Trophoblast cell (in vitro differentiated cells and primary cell): ENCODE data around the gene SUFU.

Experiments
- DNase-seq, 2 donors: peaks; one replicate each; pipeline ENCODE4 v3.0.0-alpha.2; 2016
- H2AFZ ChIP-seq: 2 replicates; pipeline ENCODE4 v1.6.1; 2013; ENCODE audit warnings: low read length, moderate library complexity, mild to moderate bottlenecking; ENCODE audit not compliant: insufficient read depth, poor library complexity
- H2AK5ac ChIP-seq: 2 replicates; pipeline ENCODE4 v1.6.1; 2013; ENCODE audit warnings: mild to moderate bottlenecking, low read length
- H2BK120ac ChIP-seq: 2 replicates; pipeline ENCODE4 v1.6.1; 2013; ENCODE audit warnings: low read length, mild to moderate bottlenecking, moderate library complexity; ENCODE audit not compliant: insufficient read depth, poor library complexity
- H2BK12ac ChIP-seq: 2 replicates; pipeline ENCODE4 v1.6.1; 2013; ENCODE audit warnings: mild to moderate bottlenecking, low read length, moderate library complexity
- H2BK5ac ChIP-seq: 2 replicates; pipeline ENCODE4 v1.6.1; 2013; ENCODE audit warnings: low read length, low read depth, moderate library complexity, mild to moderate bottlenecking; ENCODE audit not compliant: poor library complexity
- H3K14ac ChIP-seq: 2 replicates; pipeline ENCODE4 v1.6.1; 2013; ENCODE audit warnings: mild to moderate bottlenecking, low read length
- H3K18ac ChIP-seq: 2 replicates; pipeline ENCODE4 v1.6.1; 2013; ENCODE audit warnings: mild to moderate bottlenecking, low read length
- H3K23ac ChIP-seq: 2 replicates; pipeline ENCODE4 v1.6.1; 2013; ENCODE audit warnings: low read length
- H3K27ac ChIP-seq: 2 replicates; pipeline ENCODE4 v1.5.1; 2013; ENCODE audit warnings: low read depth, mild to moderate bottlenecking, inconsistent platforms, low read length, moderate library complexity
- H3K27me3 ChIP-seq: 2 replicates; pipeline ENCODE4 v1.6.1; 2013; ENCODE audit warnings: inconsistent platforms, mild to moderate bottlenecking, low read length, moderate library complexity; ENCODE audit not compliant: insufficient read depth
- H3K36me3 ChIP-seq, 2 experiments: 1 replicate in 1 of 2; 2 replicates in 1 of 2; pipeline ENCODE4 v1.6.1; 2013; ENCODE audit warnings: low read length in 2 of 2, mild to moderate bottlenecking in 2 of 2, moderate library complexity in 1 of 2; ENCODE audit not compliant: insufficient read depth in 2 of 2, control insufficient read depth in 1 of 2
- H3K4ac ChIP-seq: 2 replicates; pipeline ENCODE4 v1.6.1; 2013; ENCODE audit warnings: low read depth, mild to moderate bottlenecking, low read length, moderate library complexity
- H3K4me1 ChIP-seq, 2 experiments: 1 replicate in 1 of 2; 2 replicates in 1 of 2; pipeline ENCODE4 v1.6.1; 2013; ENCODE audit warnings: low read length in 2 of 2, mild to moderate bottlenecking in 2 of 2, moderate library complexity in 1 of 2; ENCODE audit not compliant: insufficient read depth in 2 of 2, control insufficient read depth in 1 of 2
- H3K4me2 ChIP-seq: 2 replicates; pipeline ENCODE4 v1.6.1; 2013; ENCODE audit warnings: inconsistent platforms, mild to moderate bottlenecking, low read length, moderate library complexity
- H3K4me3 ChIP-seq: 2 replicates; pipeline ENCODE4 v1.5.1; 2013; ENCODE audit warnings: mild to moderate bottlenecking, low read depth, low read length, inconsistent platforms
- H3K79me1 ChIP-seq: one replicate; pipeline ENCODE4 v1.6.1; 2013; ENCODE audit warnings: low read length
- H3K79me2 ChIP-seq: 2 replicates; pipeline ENCODE4 v1.6.1; 2013; ENCODE audit warnings: low read length, mild to moderate bottlenecking; ENCODE audit not compliant: control insufficient read depth, insufficient read depth, poor library complexity
- H3K9ac ChIP-seq: 2 replicates; pipeline ENCODE4 v1.6.1; 2013; ENCODE audit warnings: mild to moderate bottlenecking, low read length
- H3K9me3 ChIP-seq: 2 replicates; pipeline ENCODE4 v1.6.1; 2013; ENCODE audit warnings: low read depth, mild to moderate bottlenecking, control low read depth, inconsistent platforms, low read length; ENCODE audit not compliant: insufficient read depth
- H4K12ac ChIP-seq: 2 replicates; pipeline ENCODE4 v1.6.1; 2013; ENCODE audit warnings: low read depth, mild to moderate bottlenecking, low read length, moderate library complexity
- H4K8ac ChIP-seq: 2 replicates; pipeline ENCODE4 v1.6.1; 2013; ENCODE audit warnings: low read depth, mild to moderate bottlenecking, low read length, moderate library complexity
- H4K91ac ChIP-seq: one replicate; pipeline ENCODE4 v1.6.1; 2013; ENCODE audit warnings: low read depth, mild to moderate bottlenecking, low read length, moderate library complexity
- WGBS: extraction: QIAGEN DNeasy Blood & Tissue Kit; methylation state at CpG from one replicate; pipeline ENCODE4 v1.1.7; 2013; ENCODE audit warnings: missing lambda C conversion rate; ENCODE audit not compliant: insufficient read length, insufficient coverage; ENCODE audit errors: extremely low coverage; 5-methylcytosine and 5-hydroxymethylcytosine counted together

The SUFU gene

DNA sequence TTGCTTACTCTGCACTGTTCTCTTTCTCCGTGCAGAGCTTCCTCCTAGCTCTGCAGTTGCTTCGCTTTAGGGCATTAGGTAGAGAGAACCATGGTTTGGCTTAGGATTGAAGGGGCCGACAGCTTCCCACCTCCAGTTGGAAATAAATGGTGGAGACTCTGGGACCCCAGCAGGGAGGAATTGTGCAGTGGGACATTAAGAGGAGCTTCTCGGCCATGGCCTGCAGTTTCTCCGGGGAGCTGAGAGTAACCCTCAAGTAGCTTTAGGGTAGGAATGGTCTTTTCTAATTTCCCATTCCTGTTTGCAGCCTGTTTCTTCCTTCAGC, 1.2 kb downstream of the SUFU start:
- no peak overlapping the region for H3K4ac ChIP-seq
- no peak overlapping the region for H3K27ac ChIP-seq
- H4K8ac ChIP-seq = no peak overlapping the region
- H2AK5ac ChIP-seq = no peak overlapping the region
- H3K4me2 ChIP-seq = peak overlapping the region; percentile 76
- no peak overlapping the region for H2BK12ac ChIP-seq
- H3K4me3 ChIP-seq = no peak overlapping the region
- H2BK120ac ChIP-seq = no peak overlapping the region
- no peak overlapping the region for H2AFZ ChIP-seq
- H3K79me1 ChIP-seq = peaks cover 13% of the 10 kb centered on the region
- no peak overlapping the region for H3K23ac ChIP-seq
- no peak overlapping the region for H3K18ac ChIP-seq
- no peak overlapping the region for H4K12ac ChIP-seq
- peaks cover 23% of the 10 kb centered on the region for H3K79me2 ChIP-seq
- no peaks in the 10 kb centered on the region for H3K9me3 ChIP-seq
- H3K27me3 ChIP-seq = no peaks in the 10 kb centered on the region
- no peak overlapping the region for H3K9ac ChIP-seq
- peaks cover 3 to 8% of the 10 kb centered on the region in 2 experiments for H3K4me1 ChIP-seq
- no peak overlapping the region for H4K91ac ChIP-seq
- DNase-seq = no peak
- peaks cover 7 to 18% of the 10 kb centered on the region in 2 experiments for H3K36me3 ChIP-seq
- no peak overlapping the region for H3K14ac ChIP-seq
- WGBS = no CpG with 5 or more reads among the region's 5 CpGs
- H2BK5ac ChIP-seq = no peak overlapping the region

DNA sequence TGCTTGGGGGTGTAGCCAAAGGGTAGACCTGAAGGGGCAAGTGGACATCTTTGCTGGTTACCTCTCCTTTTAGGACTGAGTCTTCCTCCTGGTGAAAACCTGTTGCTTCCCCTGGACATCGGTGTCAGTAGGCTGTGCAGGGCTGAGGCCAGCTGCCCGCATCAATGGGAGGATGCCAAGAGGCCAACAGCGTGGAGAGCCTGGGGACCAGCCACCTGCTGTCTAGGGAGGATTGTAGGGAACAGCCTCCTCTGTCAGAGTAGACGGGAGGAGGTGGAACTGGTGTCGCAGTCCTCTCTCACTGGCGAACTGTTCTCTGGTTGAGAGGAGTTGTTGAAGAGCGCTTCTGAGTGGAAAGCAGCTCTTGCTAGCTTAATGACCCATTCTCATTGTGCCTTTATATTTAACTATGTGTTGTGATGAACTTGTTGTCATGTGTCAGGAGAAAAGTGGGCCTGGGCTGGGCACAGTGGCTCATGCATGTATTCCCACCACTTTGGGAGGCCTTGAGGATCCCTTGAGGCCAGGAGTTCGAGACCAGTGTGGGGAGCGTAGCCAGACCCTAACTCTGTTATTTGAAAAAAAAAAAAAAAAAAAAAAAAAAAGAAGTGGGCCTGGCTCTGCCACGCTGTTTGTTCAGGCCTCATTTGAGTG, 1.8 kb downstream of the SUFU start:
- peak overlapping the region; percentile 76 for H3K4me2 ChIP-seq
- H3K36me3 ChIP-seq = peaks cover 7 to 20% of the 10 kb centered on the region in 2 experiments
- H3K9ac ChIP-seq = no peak overlapping the region
- no peak overlapping the region for H3K27ac ChIP-seq
- H2BK120ac ChIP-seq = no peak overlapping the region
- H3K4me1 ChIP-seq = peaks cover 3 to 8% of the 10 kb centered on the region in 2 experiments
- H3K18ac ChIP-seq = peak overlapping the region; percentile 4
- no peak overlapping the region for H2AK5ac ChIP-seq
- no peak overlapping the region for H2AFZ ChIP-seq
- no peak overlapping the region for H4K12ac ChIP-seq
- peak overlapping the region; percentile 21 for H3K4me3 ChIP-seq
- H3K27me3 ChIP-seq = no peaks in the 10 kb centered on the region
- no peak overlapping the region for H3K14ac ChIP-seq
- no CpG with 5 or more reads among the region's 10 CpGs for WGBS
- H3K23ac ChIP-seq = no peak overlapping the region
- H3K79me1 ChIP-seq = peaks cover 13% of the 10 kb centered on the region
- no peaks in the 10 kb centered on the region for H3K9me3 ChIP-seq
- H2BK5ac ChIP-seq = no peak overlapping the region
- no peak overlapping the region for H4K91ac ChIP-seq
- no peak for DNase-seq
- H2BK12ac ChIP-seq = no peak overlapping the region
- H3K4ac ChIP-seq = peak overlapping the region; percentile 1
- peaks cover 21% of the 10 kb centered on the region for H3K79me2 ChIP-seq
- H4K8ac ChIP-seq = no peak overlapping the region

DNA sequence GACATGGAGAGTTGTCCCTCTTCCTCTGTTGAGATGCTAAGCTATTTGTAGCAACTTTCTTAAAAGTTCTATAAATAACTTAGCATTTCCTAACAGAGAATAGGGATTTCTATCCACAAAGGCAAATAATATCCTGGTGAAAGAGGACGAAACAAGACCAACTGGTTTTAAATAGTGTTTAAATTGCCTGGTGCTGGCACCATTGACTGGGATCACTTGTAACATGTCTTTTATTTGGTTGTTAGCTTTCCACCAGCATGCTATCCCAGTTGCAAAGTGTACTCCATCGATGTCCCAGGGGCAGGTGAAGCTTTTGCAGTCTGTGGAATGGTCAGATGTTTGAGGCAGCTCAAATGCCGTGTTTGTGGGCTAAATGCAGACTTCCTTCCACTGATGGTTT, 3.7 kb downstream of the SUFU start:
- H3K4me1 ChIP-seq = peaks cover 0 to 5% of the 10 kb centered on the region in 2 experiments
- H3K4me3 ChIP-seq = no peak overlapping the region
- no peaks in the 10 kb centered on the region for H3K9me3 ChIP-seq
- no peak overlapping the region for H3K18ac ChIP-seq
- no peak overlapping the region for H3K14ac ChIP-seq
- H3K23ac ChIP-seq = no peak overlapping the region
- DNase-seq = peak in 1 of 2 donors; percentile 20
- no peak overlapping the region for H3K4ac ChIP-seq
- peaks cover 9% of the 10 kb centered on the region for H3K79me1 ChIP-seq
- H2BK120ac ChIP-seq = no peak overlapping the region
- H2BK12ac ChIP-seq = no peak overlapping the region
- H2AFZ ChIP-seq = no peak overlapping the region
- H4K91ac ChIP-seq = no peak overlapping the region
- no peak overlapping the region for H4K12ac ChIP-seq
- H3K9ac ChIP-seq = no peak overlapping the region
- H3K27ac ChIP-seq = no peak overlapping the region
- peaks cover 12 to 25% of the 10 kb centered on the region in 2 experiments for H3K36me3 ChIP-seq
- H2AK5ac ChIP-seq = no peak overlapping the region
- no peak overlapping the region for H3K4me2 ChIP-seq
- peaks cover 11% of the 10 kb centered on the region for H3K79me2 ChIP-seq
- H3K27me3 ChIP-seq = no peaks in the 10 kb centered on the region
- no peak overlapping the region for H2BK5ac ChIP-seq
- no CpG with 5 or more reads among the region's 3 CpGs for WGBS
- no peak overlapping the region for H4K8ac ChIP-seq

DNA sequence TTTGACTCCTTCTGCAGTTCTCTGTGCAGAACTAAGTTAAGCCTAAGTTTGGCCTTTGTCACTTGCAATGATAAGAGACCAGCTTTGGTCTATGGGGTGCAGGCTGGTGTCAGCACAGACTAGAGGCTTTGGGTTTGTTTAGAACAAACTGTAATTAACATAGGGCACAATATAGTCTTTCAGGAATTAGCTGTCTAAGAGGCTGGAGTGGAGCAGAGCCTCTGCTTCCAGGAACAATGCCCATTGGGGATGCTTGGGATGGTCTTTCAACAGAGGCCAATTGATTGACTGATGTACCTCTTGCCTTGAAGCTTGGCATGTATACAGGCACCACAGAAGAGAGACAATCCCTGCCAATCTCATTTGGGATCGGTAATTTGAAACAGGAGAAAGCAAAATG, 4.7 kb downstream of the SUFU start:
- H2BK120ac ChIP-seq = no peak overlapping the region
- peaks cover 16 to 32% of the 10 kb centered on the region in 2 experiments for H3K36me3 ChIP-seq
- no peak overlapping the region for H2AK5ac ChIP-seq
- no peak overlapping the region for H2BK12ac ChIP-seq
- no peak overlapping the region for H3K18ac ChIP-seq
- WGBS = no CpG with 5 or more reads among the region's 1 CpG
- no peak overlapping the region for H3K4ac ChIP-seq
- H3K4me2 ChIP-seq = no peak overlapping the region
- no peak overlapping the region for H2AFZ ChIP-seq
- no peak overlapping the region for H4K8ac ChIP-seq
- H3K23ac ChIP-seq = no peak overlapping the region
- H4K91ac ChIP-seq = no peak overlapping the region
- no peak for DNase-seq
- H3K79me1 ChIP-seq = peaks cover 9% of the 10 kb centered on the region
- H3K14ac ChIP-seq = no peak overlapping the region
- H3K27ac ChIP-seq = no peak overlapping the region
- peaks cover 0 to 5% of the 10 kb centered on the region in 2 experiments for H3K4me1 ChIP-seq
- peaks cover 11% of the 10 kb centered on the region for H3K79me2 ChIP-seq
- no peak overlapping the region for H2BK5ac ChIP-seq
- no peak overlapping the region for H4K12ac ChIP-seq
- no peaks in the 10 kb centered on the region for H3K9me3 ChIP-seq
- no peak overlapping the region for H3K4me3 ChIP-seq
- H3K9ac ChIP-seq = peak overlapping the region; percentile 33
- H3K27me3 ChIP-seq = no peaks in the 10 kb centered on the region
